Measurements from ENCODE around the gene HNF1A. TPM values are rescaled to one million over a fixed set of nuclear protein-coding genes. Genes with fewer than 3 reads are reported as not detected.
A peak's percentile ranks its signal among the peaks of the same experiment; 100 is the strongest.

HNF1A gene
- total RNA-seq, 1 experiment from 2014 or later, result not detected

DNA sequence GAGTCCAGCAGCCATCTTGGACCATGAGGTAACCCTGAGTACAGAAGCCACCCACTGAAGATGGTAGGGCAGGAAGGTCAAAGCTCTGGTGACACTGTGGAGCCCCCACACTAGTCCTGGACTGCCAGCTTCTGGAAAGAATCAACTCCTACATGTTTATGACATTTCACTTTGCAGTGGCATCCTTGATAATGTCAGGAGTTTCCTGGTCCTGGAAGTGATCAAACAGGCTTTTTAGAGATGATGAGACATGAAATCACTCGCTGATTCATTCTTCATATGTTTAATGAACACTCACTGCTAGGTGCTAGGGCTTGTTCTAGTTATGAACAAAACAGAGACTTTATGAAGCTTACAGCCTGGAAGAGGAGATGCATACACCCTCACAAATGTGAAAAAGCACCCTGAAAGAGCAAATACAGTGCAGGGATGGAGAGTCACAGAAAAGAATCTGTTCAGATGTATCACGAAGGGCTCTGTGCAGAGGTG, 15.8 kb upstream of the HNF1A start:
- no peak overlapping the region for H2AFZ ChIP-seq (ENCODE audit: low read length)
- no peaks in the 10 kb centered on the region; the same call in 1 of the 2 replicates for H3K27me3 ChIP-seq (ENCODE audit: low read length)
- no peaks in the 10 kb centered on the region for H3K4me1 ChIP-seq (ENCODE audit: low read length)
- no peak overlapping the region for H3K4me2 ChIP-seq (ENCODE audit: low read depth, low read length, poor library complexity, severe bottlenecking)
- no peaks in the 10 kb centered on the region for H3K79me2 ChIP-seq (ENCODE audit: low read length)
- H4K20me1 ChIP-seq (ENCODE audit: insufficient read depth, low read depth, low read length), result 0 out of 2 replicates have a peak, but pooled peaks cover 3% of the 10 kb centered on the region
- H3K9me3 ChIP-seq (ENCODE audit: low read length), result no peaks in the 10 kb centered on the region
- H3K4me3 ChIP-seq (ENCODE audit: low read length), result no peak overlapping the region
- H3K27ac ChIP-seq (ENCODE audit: low read length), result no peak overlapping the region
- H3K36me3 ChIP-seq (ENCODE audit: insufficient read depth, low read length), result no peaks in the 10 kb centered on the region
- no peaks in the 10 kb centered on the region for H3K9me2 ChIP-seq (replicated peaks; ENCODE audit: insufficient read depth, low read length)
- DNase-seq, result no peak
- no peak overlapping the region for H3K9ac ChIP-seq (ENCODE audit: low read length)

DNA sequence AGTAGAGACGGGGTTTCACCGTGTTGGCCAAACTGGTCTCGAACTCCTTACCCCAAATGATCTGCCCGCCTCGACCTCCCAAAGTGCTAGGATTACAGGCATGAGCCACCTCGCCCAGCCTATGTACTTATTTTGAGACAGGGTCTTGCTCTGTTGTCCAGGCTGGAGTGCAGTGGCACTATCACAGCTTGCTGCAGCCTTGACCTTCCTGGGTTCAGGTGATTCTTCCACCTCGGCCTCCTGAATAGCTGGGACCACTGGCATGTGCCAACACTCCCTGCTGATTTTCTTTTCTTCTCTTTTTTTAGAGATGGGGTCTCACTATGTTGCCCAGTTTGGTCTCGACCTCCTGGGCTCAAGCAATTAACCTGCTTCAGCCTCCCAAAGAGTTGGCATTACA, 14.0 kb upstream of the HNF1A start:
- Histone ChIP-seq H3K79me2 (ENCODE audit: low read length) (no peaks in the 10 kb centered on the region), H2AFZ (ENCODE audit: low read length) (no peak overlapping the region), H3K9ac (ENCODE audit: low read length) (no peak overlapping the region), H3K27ac (ENCODE audit: low read length) (no peak overlapping the region), H3K4me3 (ENCODE audit: low read length) (no peak overlapping the region), H3K9me2 (replicated peaks; ENCODE audit: insufficient read depth, low read length) (no peaks in the 10 kb centered on the region), H3K4me1 (ENCODE audit: low read length) (no peaks in the 10 kb centered on the region), H3K27me3 (ENCODE audit: low read length) (no peaks in the 10 kb centered on the region; the same call in 1 of the 2 replicates), H4K20me1 (ENCODE audit: insufficient read depth, low read depth, low read length) (0 out of 2 replicates have a peak, but pooled peaks cover 3% of the 10 kb centered on the region), H3K9me3 (ENCODE audit: low read length) (no peaks in the 10 kb centered on the region), H3K4me2 (ENCODE audit: low read depth, low read length, poor library complexity, severe bottlenecking) (no peak overlapping the region), H3K36me3 (ENCODE audit: insufficient read depth, low read length) (no peaks in the 10 kb centered on the region)
- no peak for DNase-seq

DNA sequence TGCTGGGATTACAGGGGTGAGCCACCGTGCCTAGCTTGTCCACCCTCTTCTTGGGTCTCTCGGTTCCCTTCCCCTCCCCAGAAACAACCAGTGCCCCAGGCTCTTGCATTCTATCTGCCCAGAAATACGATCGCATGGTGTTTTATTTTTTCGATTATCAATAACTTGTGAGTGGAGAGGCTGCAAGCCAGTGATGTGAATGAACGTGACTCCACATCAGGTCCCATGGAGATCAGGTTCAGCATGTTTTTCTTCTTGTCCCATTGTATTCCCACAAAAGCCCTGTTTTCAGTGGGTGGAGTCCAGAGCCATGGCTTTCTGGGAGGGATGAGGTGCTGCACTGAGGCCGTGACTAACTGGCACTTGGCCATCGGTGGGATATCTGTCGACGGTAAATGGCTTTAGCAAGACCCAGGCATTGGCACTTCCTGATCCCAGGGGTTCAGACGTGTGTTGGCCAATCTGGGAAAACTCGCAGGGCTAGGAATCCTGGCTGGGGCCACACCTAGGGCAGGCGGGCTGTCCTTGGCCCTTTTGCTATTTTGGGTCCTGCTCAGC, 12.7 kb upstream of the HNF1A start:
- Histone ChIP-seq H3K79me2 (ENCODE audit: low read length) (no peaks in the 10 kb centered on the region), H3K9ac (ENCODE audit: low read length) (no peak overlapping the region), H3K36me3 (ENCODE audit: insufficient read depth, low read length) (no peaks in the 10 kb centered on the region), H3K4me1 (ENCODE audit: low read length) (no peaks in the 10 kb centered on the region), H2AFZ (ENCODE audit: low read length) (no peak overlapping the region), H3K27me3 (ENCODE audit: low read length) (no peaks in the 10 kb centered on the region; the same call in 1 of the 2 replicates), H3K4me2 (ENCODE audit: low read depth, low read length, poor library complexity, severe bottlenecking) (no peak overlapping the region), H3K9me3 (ENCODE audit: low read length) (no peaks in the 10 kb centered on the region), H3K4me3 (ENCODE audit: low read length) (no peak overlapping the region), H3K9me2 (replicated peaks; ENCODE audit: insufficient read depth, low read length) (no peaks in the 10 kb centered on the region), H4K20me1 (ENCODE audit: insufficient read depth, low read depth, low read length) (0 out of 2 replicates have a peak, but pooled peaks cover 3% of the 10 kb centered on the region), H3K27ac (ENCODE audit: low read length) (no peak overlapping the region)
- no peak for DNase-seq

DNA sequence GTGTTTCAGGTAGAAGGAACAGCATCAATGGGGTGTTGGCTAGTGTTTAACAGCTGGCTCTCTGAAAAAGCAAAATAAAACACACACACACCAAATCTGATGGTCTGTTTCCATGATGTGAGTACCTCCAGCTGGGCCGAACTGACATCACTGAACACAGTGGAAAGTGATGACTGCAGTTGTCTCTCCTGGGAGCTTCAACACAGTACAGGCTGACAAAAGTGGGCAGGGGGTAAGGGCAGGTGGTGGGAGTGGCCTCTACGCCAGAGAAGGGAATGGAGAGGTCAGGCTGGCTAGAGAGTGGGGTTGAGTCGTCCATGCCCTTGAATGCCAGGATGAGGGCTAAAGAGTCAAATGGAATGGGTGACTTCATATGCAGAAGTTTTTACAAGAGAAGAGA, 8.0 kb upstream of the HNF1A start:
- no peak for DNase-seq
- Histone ChIP-seq H3K9ac (ENCODE audit: low read length) (no peak overlapping the region), H3K36me3 (ENCODE audit: insufficient read depth, low read length) (no peaks in the 10 kb centered on the region), H3K9me3 (ENCODE audit: low read length) (no peaks in the 10 kb centered on the region), H3K27ac (ENCODE audit: low read length) (no peak overlapping the region), H3K4me3 (ENCODE audit: low read length) (no peak overlapping the region), H2AFZ (ENCODE audit: low read length) (no peak overlapping the region), H3K27me3 (ENCODE audit: low read length) (no peaks in the 10 kb centered on the region; the same call in 1 of the 2 replicates), H3K4me2 (ENCODE audit: low read depth, low read length, poor library complexity, severe bottlenecking) (no peak overlapping the region), H3K4me1 (ENCODE audit: low read length) (peaks cover 6% of the 10 kb centered on the region), H3K9me2 (replicated peaks; ENCODE audit: insufficient read depth, low read length) (no peaks in the 10 kb centered on the region), H3K79me2 (ENCODE audit: low read length) (no peaks in the 10 kb centered on the region), H4K20me1 (ENCODE audit: insufficient read depth, low read depth, low read length) (0 out of 2 replicates have a peak, but pooled peaks cover 3% of the 10 kb centered on the region)

DNA sequence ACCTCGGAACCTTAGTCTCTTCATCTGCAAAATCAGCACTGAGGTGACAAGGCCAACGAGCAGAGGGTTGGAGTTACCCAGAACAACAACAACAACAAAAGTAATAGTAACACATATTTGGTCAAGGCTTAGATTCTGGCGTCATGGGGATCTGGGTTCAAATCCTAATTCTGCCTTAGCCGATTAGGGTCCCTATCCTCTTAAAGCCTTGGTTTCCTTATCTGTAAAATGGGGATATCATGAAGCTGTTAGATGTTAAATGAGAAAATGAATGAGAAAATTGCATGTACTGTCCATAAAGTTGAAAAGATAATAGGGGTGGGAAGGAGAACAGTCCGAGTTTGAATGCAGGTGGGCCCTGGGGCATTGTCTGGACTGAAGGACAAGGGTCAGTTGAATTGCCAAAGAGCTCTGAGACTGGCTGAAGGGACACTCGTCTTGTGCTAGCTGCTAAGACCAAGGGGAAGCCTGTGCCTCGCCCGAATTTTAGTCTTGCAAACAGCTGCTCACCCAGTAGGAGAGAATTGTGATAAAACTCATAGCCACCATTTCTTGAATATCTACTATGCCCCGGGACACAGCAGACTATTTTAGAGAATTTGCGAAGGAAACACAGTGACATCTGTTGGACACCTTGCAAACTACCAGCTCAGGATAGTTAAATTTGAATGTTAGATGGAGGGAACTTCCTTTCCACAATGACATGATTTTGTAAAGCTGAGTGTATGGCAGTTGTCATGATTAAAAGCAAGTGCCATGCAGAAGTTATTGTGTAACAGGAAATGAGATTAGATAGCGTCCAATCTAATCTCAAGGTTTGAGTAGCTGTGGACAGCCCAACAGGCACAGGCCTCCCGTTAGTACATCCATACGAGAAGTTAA, 6.8 kb upstream of the HNF1A start:
- Histone ChIP-seq H4K20me1 (ENCODE audit: insufficient read depth, low read depth, low read length) (no peaks in the 10 kb centered on the region), H3K9ac (ENCODE audit: low read length) (no peak overlapping the region), H3K4me1 (ENCODE audit: low read length) (peaks cover 6% of the 10 kb centered on the region), H3K4me3 (ENCODE audit: low read length) (no peak overlapping the region), H3K9me2 (replicated peaks; ENCODE audit: insufficient read depth, low read length) (no peaks in the 10 kb centered on the region), H3K79me2 (ENCODE audit: low read length) (no peaks in the 10 kb centered on the region), H3K4me2 (ENCODE audit: low read depth, low read length, poor library complexity, severe bottlenecking) (no peak overlapping the region), H3K27ac (ENCODE audit: low read length) (no peak overlapping the region), H3K36me3 (ENCODE audit: insufficient read depth, low read length) (no peaks in the 10 kb centered on the region), H2AFZ (ENCODE audit: low read length) (no peak overlapping the region), H3K9me3 (ENCODE audit: low read length) (no peaks in the 10 kb centered on the region), H3K27me3 (ENCODE audit: low read length) (no peaks in the 10 kb centered on the region; the same call in 1 of the 2 replicates)
- peak; percentile 87 for DNase-seq

DNA sequence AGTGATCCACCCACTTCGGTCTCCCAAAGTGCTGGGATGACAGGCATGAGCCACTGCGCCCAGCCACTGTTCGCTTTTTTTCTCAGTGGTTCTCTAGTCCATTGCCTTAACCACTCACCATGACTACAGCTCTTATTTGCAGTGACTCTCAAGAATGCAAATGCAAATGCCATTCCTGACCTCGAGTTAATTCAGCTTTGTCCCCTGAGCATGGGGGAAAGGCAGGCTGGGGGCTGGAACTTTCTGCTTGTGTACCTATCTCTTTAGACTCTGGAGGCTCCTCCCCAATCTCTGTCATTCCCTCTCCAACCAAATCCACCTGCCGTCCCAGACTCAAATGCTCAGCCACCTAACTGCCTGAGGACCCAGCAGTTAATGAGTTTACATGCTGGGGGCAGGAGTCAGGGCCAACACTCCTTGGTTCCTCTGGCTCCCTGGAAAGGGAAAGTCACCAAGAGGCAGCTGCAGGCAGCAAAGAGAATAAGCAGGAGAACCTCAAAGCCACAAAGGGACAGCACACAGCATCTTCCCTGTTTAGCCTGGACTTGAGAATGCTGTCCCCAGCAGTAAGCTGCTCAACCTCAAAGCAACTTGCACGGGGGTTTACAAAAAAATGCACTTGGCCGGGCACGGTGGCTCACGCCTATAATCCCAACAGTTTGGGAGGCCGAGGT, 5.3 kb upstream of the HNF1A start:
- H3K4me2 ChIP-seq (ENCODE audit: low read depth, low read length, poor library complexity, severe bottlenecking), result no peak overlapping the region
- no peaks in the 10 kb centered on the region for H4K20me1 ChIP-seq (ENCODE audit: insufficient read depth, low read depth, low read length)
- no peaks in the 10 kb centered on the region for H3K79me2 ChIP-seq (ENCODE audit: low read length)
- no peak overlapping the region for H3K9ac ChIP-seq (ENCODE audit: low read length)
- no peaks in the 10 kb centered on the region for H3K9me2 ChIP-seq (replicated peaks; ENCODE audit: insufficient read depth, low read length)
- no peak for DNase-seq
- no peak overlapping the region for H2AFZ ChIP-seq (ENCODE audit: low read length)
- H3K4me3 ChIP-seq (ENCODE audit: low read length), result no peak overlapping the region
- no peaks in the 10 kb centered on the region for H3K36me3 ChIP-seq (ENCODE audit: insufficient read depth, low read length)
- peaks cover 6% of the 10 kb centered on the region for H3K4me1 ChIP-seq (ENCODE audit: low read length)
- H3K27ac ChIP-seq (ENCODE audit: low read length), result no peak overlapping the region
- no peaks in the 10 kb centered on the region for H3K27me3 ChIP-seq (ENCODE audit: low read length)
- H3K9me3 ChIP-seq (ENCODE audit: low read length), result no peaks in the 10 kb centered on the region

DNA sequence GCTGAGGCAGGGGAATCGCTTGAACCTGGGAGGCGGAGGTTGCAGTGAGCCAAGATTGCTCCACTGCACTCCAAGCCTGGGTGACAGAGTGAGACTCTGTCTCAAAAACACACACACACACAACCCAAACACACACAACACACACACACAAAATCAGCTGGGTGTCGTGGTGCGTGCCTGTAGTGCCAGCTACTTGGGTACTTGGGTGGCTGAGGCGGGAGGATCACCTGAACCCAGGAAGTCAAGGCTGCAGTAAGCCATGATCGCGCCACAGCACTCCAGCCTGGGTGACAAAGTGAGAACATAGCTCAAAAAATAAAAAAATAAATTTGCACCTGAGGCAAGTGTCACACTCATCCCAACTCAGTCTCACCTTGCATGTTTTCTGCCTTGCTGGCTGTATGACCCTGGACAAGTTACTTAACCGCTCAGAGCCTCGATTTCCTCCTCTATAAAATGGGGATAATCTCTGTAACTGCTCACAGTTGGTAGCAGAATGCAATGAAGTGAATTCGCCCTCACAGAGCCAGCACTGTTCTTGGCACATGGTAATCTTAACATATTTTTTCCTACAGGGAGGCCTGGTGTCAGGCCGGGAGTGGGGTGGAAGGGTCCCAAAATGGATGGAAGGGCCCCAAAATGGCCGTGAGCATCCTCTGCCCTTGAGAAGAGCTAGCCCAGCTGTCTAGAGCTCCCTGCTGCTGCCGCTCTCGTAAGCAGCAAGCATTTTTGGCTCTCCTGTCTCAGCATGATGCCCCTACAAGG, 630 bp upstream of the HNF1A start:
- no peak overlapping the region for H3K4me3 ChIP-seq (ENCODE audit: low read length)
- H3K9me2 ChIP-seq (replicated peaks; ENCODE audit: insufficient read depth, low read length), result no peaks in the 10 kb centered on the region
- no peak overlapping the region for H3K4me2 ChIP-seq (ENCODE audit: low read depth, low read length, poor library complexity, severe bottlenecking)
- H3K9me3 ChIP-seq (ENCODE audit: low read length), result no peaks in the 10 kb centered on the region
- no peaks in the 10 kb centered on the region for H4K20me1 ChIP-seq (ENCODE audit: insufficient read depth, low read depth, low read length)
- no peaks in the 10 kb centered on the region for H3K79me2 ChIP-seq (ENCODE audit: low read length)
- H3K36me3 ChIP-seq (ENCODE audit: insufficient read depth, low read length), result no peaks in the 10 kb centered on the region
- H2AFZ ChIP-seq (ENCODE audit: low read length), result no peak overlapping the region
- no peak overlapping the region for H3K9ac ChIP-seq (ENCODE audit: low read length)
- H3K4me1 ChIP-seq (ENCODE audit: low read length), result peaks cover 4% of the 10 kb centered on the region
- no peak for DNase-seq
- H3K27ac ChIP-seq (ENCODE audit: low read length), result no peak overlapping the region
- H3K27me3 ChIP-seq (ENCODE audit: low read length), result no peaks in the 10 kb centered on the region

All from Karpas-422 (cell line).